DOHH2 (cell line): ENCODE measurements around the gene TP53BP2.

Experiments
- H3F3A ChIP-seq: fragments of 200-600 bp; sonication (generic), shearing (Covaris generic); 2 replicates; pipeline ENCODE4 v1.6.0; 2016; ENCODE audit warnings: antibody characterized with exemption, mild to moderate bottlenecking; ENCODE audit not compliant: control insufficient read depth, insufficient read depth
- H3K27ac ChIP-seq: fragments of 200-600 bp; sonication (generic); 2 replicates; pipeline ENCODE4 v1.5.1; 2014; ENCODE audit warnings: low read depth, mild to moderate bottlenecking, low read length, moderate library complexity
- H3K27me3 ChIP-seq: fragments of 200-600 bp; sonication (generic); 2 replicates; pipeline ENCODE4 v1.6.1; 2014; ENCODE audit warnings: mild to moderate bottlenecking, low read length, mixed read lengths; ENCODE audit not compliant: control insufficient read depth
- H3K36me3 ChIP-seq: fragments of 200-600 bp; sonication (generic); 2 replicates; pipeline ENCODE4 v1.6.1; 2014; ENCODE audit warnings: mild to moderate bottlenecking, low read length, moderate library complexity, mixed read lengths; ENCODE audit not compliant: control insufficient read depth
- H3K4me1 ChIP-seq: fragments of 200-600 bp; sonication (generic); 2 replicates; pipeline ENCODE4 v1.6.1; 2014; ENCODE audit warnings: mild to moderate bottlenecking, low read length, mixed read lengths; ENCODE audit not compliant: control insufficient read depth
- H3K4me2 ChIP-seq: fragments of 200-600 bp; sonication (generic); 2 replicates; pipeline ENCODE4 v1.6.0; 2014; ENCODE audit warnings: mild to moderate bottlenecking, low read length, moderate library complexity
- H3K4me3 ChIP-seq: fragments of 200-600 bp; sonication (generic); 2 replicates; pipeline ENCODE4 v1.5.1; 2014; ENCODE audit warnings: mild to moderate bottlenecking, low read length, mixed read lengths
- H3K79me2 ChIP-seq: fragments of 200-600 bp; sonication (generic); 2 replicates; pipeline ENCODE4 v1.6.1; 2014; ENCODE audit warnings: mild to moderate bottlenecking, low read length, mixed read lengths; ENCODE audit not compliant: control insufficient read depth
- H3K9me2 ChIP-seq: fragments of 200-600 bp; sonication (generic); replicated peaks from 2 replicates; pipeline ENCODE4 v1.6.1; 2014; ENCODE audit warnings: mild to moderate bottlenecking, low read length, mixed read lengths; ENCODE audit not compliant: control insufficient read depth
- H3K9me3 ChIP-seq: fragments of 200-600 bp; sonication (generic); 2 replicates; pipeline ENCODE4 v1.6.1; 2014; ENCODE audit warnings: antibody characterized with exemption, low read length, mixed read lengths; ENCODE audit not compliant: control insufficient read depth, insufficient read depth
- H4K20me1 ChIP-seq: fragments of 200-600 bp; sonication (generic); 2 replicates; pipeline ENCODE4 v1.6.0; 2014; ENCODE audit warnings: low read depth, mild to moderate bottlenecking, antibody characterized with exemption, low read length, moderate library complexity; ENCODE audit not compliant: control insufficient read depth, insufficient read depth
- CTCF ChIP-seq: fragments of 200-600 bp; sonication (generic); IDR thresholded peaks from one replicate; pipeline ENCODE4 v1.5.1; 2014; ENCODE audit warnings: antibody characterized with exemption, mild to moderate bottlenecking, low read depth, low read length; ENCODE audit not compliant: poor library complexity, severe bottlenecking
- EZH2phosphoT487 ChIP-seq: fragments of 200-600 bp; sonication (generic); IDR thresholded peaks from 2 replicates; pipeline ENCODE4 v1.6.1; 2017; ENCODE audit warnings: borderline replicate concordance, mild to moderate bottlenecking, antibody characterized with exemption, low read length, moderate library complexity, mixed read lengths

TP53BP2 gene

GRCh38 chr1:223752721-223753515 lies 92.8 kb downstream of the TP53BP2 start:
- Histone ChIP-seq H3K9me2 (no peaks in the 10 kb centered on the region), H3K79me2 (no peaks in the 10 kb centered on the region), H3K27me3 (peaks cover 5% of the 10 kb centered on the region), H3K4me3 (no peak overlapping the region), H3K9me3 (no peaks in the 10 kb centered on the region), H3K4me2 (no peak overlapping the region), H3K27ac (no peak overlapping the region), H3K4me1 (peaks cover 3% of the 10 kb centered on the region; the same call in 1 of the 2 replicates), H4K20me1 (no peaks in the 10 kb centered on the region), H3K36me3 (no peaks in the 10 kb centered on the region), H3F3A (no peaks in the 10 kb centered on the region)
- TF ChIP-seq CTCF (no peak), EZH2phosphoT487 (no peak)

- Histone ChIP-seq H3K27me3 (peaks cover 10% of the 10 kb centered on the region), H3K4me1 (peaks cover 3% of the 10 kb centered on the region; the same call in 1 of the 2 replicates), H3K4me2 (no peak overlapping the region), H4K20me1 (no peaks in the 10 kb centered on the region), H3K9me3 (no peaks in the 10 kb centered on the region), H3K36me3 (no peaks in the 10 kb centered on the region), H3F3A (no peaks in the 10 kb centered on the region), H3K4me3 (no peak overlapping the region), H3K9me2 (no peaks in the 10 kb centered on the region), H3K79me2 (no peaks in the 10 kb centered on the region), H3K27ac (no peak overlapping the region)
- TF ChIP-seq CTCF (no peak), EZH2phosphoT487 (no peak)
Observed at GRCh38 chr1:223751696-223752095, 94.1 kb downstream of the TP53BP2 start.

- no peaks in the 10 kb centered on the region for H3K79me2 ChIP-seq
- peaks cover 10% of the 10 kb centered on the region for H3K27me3 ChIP-seq
- H3K9me2 ChIP-seq, result no peaks in the 10 kb centered on the region
- H3K4me2 ChIP-seq, result no peak overlapping the region
- H3K27ac ChIP-seq, result no peak overlapping the region
- H3F3A ChIP-seq, result no peaks in the 10 kb centered on the region
- TF ChIP-seq EZH2phosphoT487 (no peak), CTCF (no peak)
- H3K36me3 ChIP-seq, result no peaks in the 10 kb centered on the region
- peaks cover 3% of the 10 kb centered on the region; the same call in 1 of the 2 replicates for H3K4me1 ChIP-seq
- H3K9me3 ChIP-seq, result no peaks in the 10 kb centered on the region
- no peak overlapping the region for H3K4me3 ChIP-seq
- H4K20me1 ChIP-seq, result no peaks in the 10 kb centered on the region
Observed at GRCh38 chr1:223750730-223751570, 94.8 kb downstream of the TP53BP2 start.
